Effector memory CD4-positive, alpha-beta T cell (primary cell): ENCODE measurements around the gene HOXD12.
A peak's percentile ranks its signal among the peaks of the same experiment; 100 is the strongest.

Experiments used
- DNase-seq, 3 donors: peaks; one replicate each; pipeline ENCODE4 v3.0.0-alpha.2; 2020
- H3K27ac ChIP-seq: 2 replicates; pipeline ENCODE4 v1.7.0; 2013; ENCODE audit warnings: mild to moderate bottlenecking, low read length, moderate library complexity; ENCODE audit not compliant: insufficient read depth, poor library complexity, severe bottlenecking
- H3K27me3 ChIP-seq: replicated peaks from 2 replicates; pipeline ENCODE4 v1.7.0; 2013; ENCODE audit warnings: mild to moderate bottlenecking, low read length; ENCODE audit not compliant: insufficient read depth, control insufficient read depth, poor library complexity, severe bottlenecking
- H3K36me3 ChIP-seq: 2 replicates; pipeline ENCODE4 v1.7.0; 2013; ENCODE audit warnings: mild to moderate bottlenecking, low read length, moderate library complexity; ENCODE audit not compliant: control insufficient read depth, insufficient read depth
- H3K4me1 ChIP-seq: 2 replicates; pipeline ENCODE4 v1.7.0; 2013; ENCODE audit warnings: low read length, mild to moderate bottlenecking; ENCODE audit not compliant: control insufficient read depth, insufficient read depth, poor library complexity, severe bottlenecking
- H3K4me3 ChIP-seq: 2 replicates; pipeline ENCODE4 v1.7.0; 2013; ENCODE audit warnings: low read length, low read depth, mild to moderate bottlenecking; ENCODE audit not compliant: insufficient read depth, poor library complexity, severe bottlenecking
- H3K9me3 ChIP-seq: 2 replicates; pipeline ENCODE4 v1.7.0; 2013; ENCODE audit warnings: mild to moderate bottlenecking, low read length, moderate library complexity; ENCODE audit not compliant: control insufficient read depth

HOXD12 gene

GRCh38 chr2:176093898-176094249 is 5.7 kb upstream of the HOXD12 start:
- H3K4me1 ChIP-seq = peaks cover 22% of the 10 kb centered on the region
- DNase-seq = no peak
- peaks cover 87% of the 10 kb centered on the region for H3K27me3 ChIP-seq
- H3K9me3 ChIP-seq = no peaks in the 10 kb centered on the region
- H3K27ac ChIP-seq = no peak overlapping the region
- no peak overlapping the region for H3K4me3 ChIP-seq
- H3K36me3 ChIP-seq = no peaks in the 10 kb centered on the region

DNA sequence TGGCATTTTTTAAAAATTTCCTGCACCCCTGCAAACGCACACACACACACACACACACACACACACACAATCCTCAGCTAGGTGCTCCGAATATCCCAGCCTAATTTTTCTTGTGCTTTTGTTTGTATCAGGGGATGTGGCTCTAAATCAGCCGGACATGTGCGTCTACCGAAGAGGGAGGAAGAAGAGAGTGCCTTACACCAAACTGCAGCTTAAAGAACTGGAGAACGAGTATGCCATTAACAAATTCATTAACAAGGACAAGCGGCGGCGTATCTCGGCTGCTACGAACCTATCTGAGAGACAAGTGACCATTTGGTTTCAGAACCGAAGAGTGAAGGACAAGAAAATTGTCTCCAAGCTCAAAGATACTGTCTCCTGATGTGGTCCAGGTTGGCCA is 5.2 kb upstream of the HOXD12 start:
- Histone ChIP-seq H3K36me3 (no peaks in the 10 kb centered on the region), H3K27me3 (peaks cover 87% of the 10 kb centered on the region), H3K9me3 (no peaks in the 10 kb centered on the region), H3K27ac (no peak overlapping the region), H3K4me3 (no peak overlapping the region), H3K4me1 (peaks cover 22% of the 10 kb centered on the region)
- DNase-seq = no peak

- no peak overlapping the region for H3K4me3 ChIP-seq
- H3K36me3 ChIP-seq = no peaks in the 10 kb centered on the region
- H3K9me3 ChIP-seq = no peaks in the 10 kb centered on the region
- DNase-seq = no peak
- H3K27ac ChIP-seq = no peak overlapping the region
- H3K4me1 ChIP-seq = peaks cover 22% of the 10 kb centered on the region
- H3K27me3 ChIP-seq = peaks cover 88% of the 10 kb centered on the region
Observed at GRCh38 chr2:176095421-176095820, 4.2 kb upstream of the HOXD12 start.

DNA sequence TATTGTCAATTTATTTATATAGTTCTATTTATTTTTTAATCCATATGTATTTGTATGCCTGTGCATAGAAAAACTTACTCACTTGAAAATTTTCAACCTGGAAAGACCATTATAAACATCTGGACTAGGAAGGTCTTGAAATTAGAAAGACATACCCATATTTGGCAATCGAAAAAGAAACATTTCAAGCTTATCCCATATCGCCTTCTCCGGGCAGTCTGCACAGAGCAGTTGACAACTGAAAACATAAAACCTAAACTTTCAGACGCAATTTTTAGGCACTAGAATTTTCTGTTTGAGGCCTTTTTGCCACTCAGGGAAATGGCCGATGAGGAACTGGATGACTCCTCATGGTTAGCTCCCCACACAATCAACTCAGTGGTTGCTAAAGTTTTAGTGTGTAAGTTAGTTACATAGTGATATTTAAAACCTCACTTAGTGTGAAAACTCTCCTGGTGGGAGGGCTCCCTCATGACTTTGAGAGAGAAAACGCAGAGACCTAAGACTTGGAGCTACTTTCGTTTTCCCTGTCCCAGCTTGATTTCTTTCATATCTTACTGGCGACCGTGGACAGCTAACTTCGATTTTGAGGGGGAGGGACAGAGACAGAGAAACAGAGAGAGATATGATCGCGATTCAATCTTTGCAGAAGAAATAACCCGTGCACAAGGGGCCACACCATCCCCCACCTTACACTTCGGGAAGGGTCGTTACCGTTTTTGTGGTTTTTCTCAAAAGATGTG is 3.2 kb upstream of the HOXD12 start:
- H3K4me1 ChIP-seq = peaks cover 22% of the 10 kb centered on the region
- peaks cover 88% of the 10 kb centered on the region for H3K27me3 ChIP-seq
- no peaks in the 10 kb centered on the region for H3K36me3 ChIP-seq
- H3K27ac ChIP-seq = no peak overlapping the region
- H3K4me3 ChIP-seq = peak overlapping the region; percentile 40
- no peak for DNase-seq
- no peaks in the 10 kb centered on the region for H3K9me3 ChIP-seq

DNA sequence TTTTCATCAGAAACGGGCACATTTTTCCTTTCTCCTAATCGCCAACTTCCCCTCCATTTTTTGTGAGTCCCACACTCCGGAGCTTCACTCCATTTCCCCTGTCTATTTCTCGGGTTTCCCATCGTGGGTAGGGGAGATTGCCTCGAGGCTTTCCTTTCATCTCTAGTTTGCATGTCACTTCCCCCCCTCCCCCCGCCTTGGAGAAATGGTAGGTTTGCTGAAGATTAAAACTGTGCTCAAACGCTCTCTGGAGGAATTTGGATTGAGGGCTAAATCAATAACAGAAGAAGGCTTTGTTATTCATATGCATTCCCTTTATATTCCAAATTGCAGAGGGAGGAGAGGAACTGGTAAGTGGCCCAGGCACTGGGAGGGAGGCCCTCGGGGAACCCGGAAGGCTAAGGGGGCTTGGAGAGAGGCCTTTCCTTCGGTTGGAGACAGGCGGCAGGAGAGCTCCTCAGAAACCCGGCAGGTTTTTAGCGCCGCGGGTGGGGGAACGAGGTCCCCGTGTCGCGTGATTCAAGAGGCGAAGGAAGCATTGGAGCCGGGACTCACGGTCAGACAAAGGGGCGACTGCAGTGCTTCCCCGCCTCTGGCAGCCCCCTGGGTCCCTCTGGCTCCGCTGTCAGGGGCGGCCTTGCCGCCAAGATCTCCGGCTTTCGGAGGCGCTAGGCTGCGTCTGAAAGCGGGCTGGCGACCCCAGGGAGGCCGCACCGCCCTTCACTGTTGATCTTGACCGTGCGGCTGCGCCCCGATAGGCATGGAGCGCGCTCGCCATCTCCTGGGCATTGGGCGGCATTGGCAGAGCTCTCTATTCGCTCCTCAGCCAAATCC is 2.4 kb upstream of the HOXD12 start:
- peak; percentile 26 to 46 (median 30) for DNase-seq
- peak overlapping the region; percentile 40 for H3K4me3 ChIP-seq

DNA sequence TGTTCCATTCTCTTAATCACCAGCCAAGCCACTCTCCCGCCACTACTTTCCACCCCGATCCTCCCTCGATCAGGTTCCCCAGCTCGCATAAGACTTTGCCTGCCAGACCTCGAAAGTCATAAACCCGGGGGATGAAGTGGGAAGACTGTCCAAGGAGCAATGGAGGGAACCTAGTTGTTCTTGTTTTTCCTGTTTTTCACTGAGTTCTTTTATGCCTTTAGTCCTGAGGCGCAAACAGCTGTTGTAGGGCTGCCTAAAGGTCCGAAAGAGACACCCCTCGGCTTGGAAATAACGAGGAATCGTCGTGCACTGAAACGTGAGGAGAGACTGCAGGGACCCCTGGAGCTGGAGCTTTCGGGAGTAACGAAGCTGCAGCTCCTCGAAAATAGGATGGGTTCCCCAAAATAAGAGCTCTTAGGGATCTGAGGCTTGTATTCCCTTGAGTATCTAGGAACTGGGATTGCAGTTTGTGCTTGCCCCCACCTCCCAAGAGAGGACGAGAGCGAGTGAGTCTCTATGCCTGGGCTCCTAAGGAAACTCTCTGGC is 1.7 kb upstream of the HOXD12 start:
- H3K4me3 ChIP-seq = peak overlapping the region; percentile 40
- peaks cover 22% of the 10 kb centered on the region for H3K4me1 ChIP-seq
- no peak for DNase-seq
- H3K9me3 ChIP-seq = no peaks in the 10 kb centered on the region
- peaks cover 95% of the 10 kb centered on the region for H3K27me3 ChIP-seq
- no peak overlapping the region for H3K27ac ChIP-seq
- H3K36me3 ChIP-seq = no peaks in the 10 kb centered on the region

More for the DNA sequence above, 2.4 kb upstream of the HOXD12 start:
- H3K4me1 ChIP-seq = peaks cover 22% of the 10 kb centered on the region
- H3K27ac ChIP-seq = no peak overlapping the region
- H3K36me3 ChIP-seq = no peaks in the 10 kb centered on the region
- no peaks in the 10 kb centered on the region for H3K9me3 ChIP-seq
- peaks cover 88% of the 10 kb centered on the region for H3K27me3 ChIP-seq

GRCh38 chr2:176098366-176099158 is 1.0 kb upstream of the HOXD12 start:
- Histone ChIP-seq H3K9me3 (no peaks in the 10 kb centered on the region), H3K4me3 (no peak overlapping the region), H3K4me1 (peaks cover 16% of the 10 kb centered on the region), H3K36me3 (no peaks in the 10 kb centered on the region), H3K27ac (no peak overlapping the region), H3K27me3 (peaks cover 94% of the 10 kb centered on the region)
- DNase-seq = no peak

- H3K4me1 ChIP-seq = peaks cover 14% of the 10 kb centered on the region
- H3K27me3 ChIP-seq = peaks cover 94% of the 10 kb centered on the region
- H3K27ac ChIP-seq = no peak overlapping the region
- no peak for DNase-seq
- H3K36me3 ChIP-seq = no peaks in the 10 kb centered on the region
- no peaks in the 10 kb centered on the region for H3K9me3 ChIP-seq
- H3K4me3 ChIP-seq = no peak overlapping the region
Observed at GRCh38 chr2:176099159-176099727, 352 bp upstream of the HOXD12 start.

GRCh38 chr2:176100547-176101140 is 1.0 kb downstream of the HOXD12 start:
- no peaks in the 10 kb centered on the region for H3K36me3 ChIP-seq
- H3K27ac ChIP-seq = no peak overlapping the region
- DNase-seq = no peak
- peaks cover 95% of the 10 kb centered on the region for H3K27me3 ChIP-seq
- H3K9me3 ChIP-seq = no peaks in the 10 kb centered on the region
- peaks cover 14% of the 10 kb centered on the region for H3K4me1 ChIP-seq
- no peak overlapping the region for H3K4me3 ChIP-seq
